Ureter (tissue), 1 donor: ENCODE measurements around the gene SCUBE2. TPM values are rescaled to one million over a fixed set of nuclear protein-coding genes. Genes with fewer than 3 reads are reported as not detected.

Source experiments
- total RNA-seq: library from RNA; stranded (reverse); gene quantifications from one replicate; pipeline ENCODE4 v1.2.4, GENCODE V29; 2023
- donor health status: DM: yes; HTN: yes; CAD: no.

Gene SCUBE2
- total RNA-seq, 1 donor from 2014 or later, result 357 TPM

Other genes with a start within 250 kb of the SCUBE2 start
- gene AKIP1, start 180.4 kb downstream of the SCUBE2 start, total RNA-seq, result 17.7 TPM
- not detected for gene C11orf16, start 158.7 kb downstream of the SCUBE2 start, total RNA-seq
- gene ASCL3, start 148.6 kb downstream of the SCUBE2 start, total RNA-seq, result not detected
- gene TMEM9B, start 127.2 kb downstream of the SCUBE2 start, total RNA-seq, result 60.2 TPM
- gene NRIP3, start 87.6 kb downstream of the SCUBE2 start, total RNA-seq, result 2.4 TPM
- 75.0 TPM for gene DENND5A, start 173.8 kb upstream of the SCUBE2 start, total RNA-seq
- gene TMEM41B, start 223.0 kb upstream of the SCUBE2 start, total RNA-seq, result 37.0 TPM